ENCODE measurements around the gene AHNAK.

AHNAK gene

GRCh38 chr11:62458212-62459002, 88.2 kb downstream of the AHNAK start:
- DNase-seq (ENCODE audit: low read depth): no peak
- H3K4me3 ChIP-seq (ENCODE audit: low read length): no peak overlapping the region
- no peak for TF ChIP-seq CTCF (conservative IDR thresholded peaks at IDR 0.05; ENCODE audit: low read depth, low read length)

- DNase-seq (ENCODE audit: low read depth): no peak
Measured at GRCh38 chr11:62457478-62457877, 89.1 kb downstream of the AHNAK start.

GRCh38 chr11:62456630-62457029, 90.0 kb downstream of the AHNAK start:
- H3K4me3 ChIP-seq (ENCODE audit: low read length): no peak overlapping the region
- DNase-seq (ENCODE audit: low read depth): no peak

More at GRCh38 chr11:62457478-62457877, 89.1 kb downstream of the AHNAK start:
- TF ChIP-seq CTCF (conservative IDR thresholded peaks at IDR 0.05; ENCODE audit: low read depth, low read length): no peak
- no peak overlapping the region for H3K4me3 ChIP-seq (ENCODE audit: low read length)

GRCh38 chr11:62452839-62453468, 93.7 kb downstream of the AHNAK start:
- TF ChIP-seq CTCF (conservative IDR thresholded peaks at IDR 0.05; ENCODE audit: low read depth, low read length): no peak
- no peak overlapping the region for H3K4me3 ChIP-seq (ENCODE audit: low read length)

More at GRCh38 chr11:62456630-62457029, 90.0 kb downstream of the AHNAK start:
- TF ChIP-seq CTCF (conservative IDR thresholded peaks at IDR 0.05; ENCODE audit: low read depth, low read length): no peak

GRCh38 chr11:62452261-62452660, 94.3 kb downstream of the AHNAK start:
- TF ChIP-seq CTCF (conservative IDR thresholded peaks at IDR 0.05; ENCODE audit: low read depth, low read length): no peak
- no peak for DNase-seq (ENCODE audit: low read depth)
- H3K4me3 ChIP-seq (ENCODE audit: low read length): no peak overlapping the region

More at GRCh38 chr11:62452839-62453468, 93.7 kb downstream of the AHNAK start:
- DNase-seq (ENCODE audit: low read depth): no peak

GRCh38 chr11:62451241-62451621, 95.4 kb downstream of the AHNAK start:
- H3K4me3 ChIP-seq (ENCODE audit: low read length): no peak overlapping the region
- DNase-seq (ENCODE audit: low read depth): no peak
- no peak for TF ChIP-seq CTCF (conservative IDR thresholded peaks at IDR 0.05; ENCODE audit: low read depth, low read length)

All from retinal pigment epithelial cell (primary cell).